ENCODE data around the gene NCAPH2.
A peak's percentile ranks its signal among the peaks of the same experiment; 100 is the strongest.

NCAPH2 gene

DNA sequence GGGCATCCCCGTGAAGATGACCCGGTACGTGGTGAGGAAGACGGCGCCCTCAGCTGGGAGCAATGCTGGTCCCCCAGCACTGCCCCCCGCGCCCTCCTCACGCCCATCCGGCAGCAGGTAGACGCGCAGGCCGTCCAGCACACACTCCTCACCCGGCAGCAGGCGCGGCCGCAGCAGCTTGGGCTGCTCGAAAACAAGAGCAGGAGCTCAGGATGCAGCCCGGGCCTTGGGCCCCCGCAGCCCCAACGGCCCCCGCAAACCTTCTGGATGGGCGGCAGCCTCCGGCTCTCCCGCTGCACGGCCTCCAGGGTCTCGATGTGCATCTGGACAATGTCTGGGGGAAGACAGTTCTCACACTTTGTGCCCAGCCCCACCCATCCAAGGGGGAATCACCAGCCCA, 46.5 kb upstream of the NCAPH2 start:
- Histone ChIP-seq H2AFZ (ENCODE audit: low read length) (no peak overlapping the region), H4K8ac (ENCODE audit: low read depth, low read length) (no peak overlapping the region), H3K27ac (replicated peaks; ENCODE audit: low read length) (no peak overlapping the region), H3K4me2 (ENCODE audit: insufficient read depth, low read length, poor library complexity, severe bottlenecking) (no peak overlapping the region), H3K79me1 (ENCODE audit: low read depth, low read length) (peaks cover 5% of the 10 kb centered on the region), H4K91ac (ENCODE audit: low read depth, low read length, poor library complexity) (no peak overlapping the region), H3K27me3 (ENCODE audit: control insufficient read depth in 3 of 3, insufficient read depth in 3 of 3, low read depth in 1 of 3, low read length in 3 of 3) (no peaks in the 10 kb centered on the region), H3K4me3 (ENCODE audit: low read length in 2 of 2) (no peak overlapping the region), H2BK12ac (ENCODE audit: low read length) (no peak overlapping the region), H3K4ac (ENCODE audit: low read length) (no peak overlapping the region), H3K9ac (ENCODE audit: low read depth, low read length, poor library complexity) (peak overlapping the region; percentile 21), H2BK5ac (ENCODE audit: low read length) (no peak overlapping the region), H3K23ac (ENCODE audit: low read depth, low read length, poor library complexity) (no peak overlapping the region), H3K4me1 (ENCODE audit: control insufficient read depth in 2 of 2, insufficient read depth in 1 of 2, low read depth in 1 of 2, low read length in 2 of 2) (no peaks in the 10 kb centered on the region), H3K36me3 (replicated peaks in 1 of 2; ENCODE audit: control insufficient read depth in 2 of 2, insufficient read depth in 2 of 2, low read length in 2 of 2) (peaks cover 78 to 98% of the 10 kb centered on the region in 2 donors), H3K14ac (ENCODE audit: low read length) (no peak overlapping the region), H3K9me3 (replicated peaks in 1 of 2; ENCODE audit: control insufficient read depth in 2 of 2, insufficient read depth in 1 of 2, low read depth in 1 of 2, low read length in 2 of 2) (no peaks in the 10 kb centered on the region), H2BK120ac (ENCODE audit: low read depth, low read length) (no peak overlapping the region), H2BK15ac (ENCODE audit: low read length) (no peak overlapping the region), H3K18ac (ENCODE audit: low read length) (no peak overlapping the region), H2AK5ac (ENCODE audit: low read depth, low read length) (no peak overlapping the region)
- DNase-seq (ENCODE audit: low spot score): no peak
- no CpG with 5 or more reads among the region's 26 CpGs for WGBS, 2 donors (ENCODE audit: extremely low coverage in 2 of 2, insufficient read length in 2 of 2, insufficient replicate concordance in 1 of 2)

GRCh38 chr22:50461979-50462540, 46.0 kb upstream of the NCAPH2 start:
- WGBS, 2 donors (ENCODE audit: extremely low coverage in 2 of 2, insufficient read length in 2 of 2, insufficient replicate concordance in 1 of 2): no CpG with 5 or more reads among the region's 30 CpGs
- no peak overlapping the region for H2BK15ac ChIP-seq (ENCODE audit: low read length)

DNA sequence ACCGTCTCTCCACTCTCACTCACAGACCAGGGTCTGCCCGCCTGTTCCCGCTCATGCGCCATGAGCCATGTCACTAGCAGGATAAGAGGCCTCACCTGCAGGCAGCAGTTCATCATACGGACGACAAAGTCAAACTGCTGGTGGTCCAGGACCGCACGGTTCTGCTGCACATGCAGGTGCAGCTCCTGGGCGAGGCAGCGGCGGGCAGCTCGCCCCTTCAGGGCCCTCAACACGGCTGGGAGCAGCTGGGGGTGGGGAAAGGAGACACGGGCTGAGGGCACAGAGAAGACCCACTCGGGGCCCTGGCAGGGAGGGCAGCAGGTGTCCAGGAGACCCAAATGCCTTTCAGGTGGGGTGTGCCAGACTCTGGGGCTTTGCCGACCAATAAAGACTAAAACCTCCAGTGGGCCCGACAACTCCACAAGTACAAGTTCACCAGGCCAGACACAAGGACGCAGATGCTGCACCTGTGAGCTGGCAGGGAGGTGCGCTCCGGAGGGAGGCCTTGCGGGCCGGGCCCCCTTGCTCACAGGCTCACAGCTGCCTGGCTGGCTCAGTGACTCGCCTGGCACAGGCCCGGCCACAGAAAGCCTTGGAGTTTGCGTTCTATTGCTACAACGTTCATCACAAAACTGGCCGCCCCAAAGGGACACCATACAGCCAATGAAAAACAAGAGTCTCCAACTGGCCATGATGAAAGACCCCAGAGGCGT, 44.7 kb upstream of the NCAPH2 start:
- no peak overlapping the region for H2BK12ac ChIP-seq (ENCODE audit: low read length)
- no peak overlapping the region for H3K14ac ChIP-seq (ENCODE audit: low read length)
- H3K36me3 ChIP-seq (replicated peaks in 1 of 2; ENCODE audit: control insufficient read depth in 2 of 2, insufficient read depth in 2 of 2, low read length in 2 of 2): peaks cover 80 to 99% of the 10 kb centered on the region in 2 donors
- H3K18ac ChIP-seq (ENCODE audit: low read length): no peak overlapping the region
- no peak overlapping the region for H2BK15ac ChIP-seq (ENCODE audit: low read length)
- H3K9me3 ChIP-seq (replicated peaks in 1 of 2; ENCODE audit: control insufficient read depth in 2 of 2, insufficient read depth in 1 of 2, low read depth in 1 of 2, low read length in 2 of 2): no peaks in the 10 kb centered on the region
- no peak overlapping the region for H3K27ac ChIP-seq (replicated peaks; ENCODE audit: low read length)
- no peak overlapping the region for H2AK5ac ChIP-seq (ENCODE audit: low read depth, low read length)
- no CpG with 5 or more reads among the region's 28 CpGs for WGBS, 2 donors (ENCODE audit: extremely low coverage in 2 of 2, insufficient read length in 2 of 2, insufficient replicate concordance in 1 of 2)
- H3K4me1 ChIP-seq (ENCODE audit: control insufficient read depth in 2 of 2, insufficient read depth in 1 of 2, low read depth in 1 of 2, low read length in 2 of 2): no peaks in the 10 kb centered on the region
- H3K4me3 ChIP-seq (ENCODE audit: low read length in 2 of 2): no peak overlapping the region
- peaks cover 15% of the 10 kb centered on the region for H3K79me1 ChIP-seq (ENCODE audit: low read depth, low read length)
- H3K23ac ChIP-seq (ENCODE audit: low read depth, low read length, poor library complexity): peak overlapping the region; percentile 55
- H3K27me3 ChIP-seq (ENCODE audit: control insufficient read depth in 3 of 3, insufficient read depth in 3 of 3, low read depth in 1 of 3, low read length in 3 of 3): no peaks in the 10 kb centered on the region
- H2BK5ac ChIP-seq (ENCODE audit: low read length): no peak overlapping the region
- peak overlapping the region; percentile 24 for H3K4me2 ChIP-seq (ENCODE audit: insufficient read depth, low read length, poor library complexity, severe bottlenecking)
- no peak for DNase-seq (ENCODE audit: low spot score)
- no peak overlapping the region for H2AFZ ChIP-seq (ENCODE audit: low read length)
- no peak overlapping the region for H3K4ac ChIP-seq (ENCODE audit: low read length)
- no peak overlapping the region for H3K9ac ChIP-seq (ENCODE audit: low read depth, low read length, poor library complexity)
- H4K8ac ChIP-seq (ENCODE audit: low read depth, low read length): no peak overlapping the region
- H2BK120ac ChIP-seq (ENCODE audit: low read depth, low read length): no peak overlapping the region
- no peak overlapping the region for H4K91ac ChIP-seq (ENCODE audit: low read depth, low read length, poor library complexity)

More at GRCh38 chr22:50461979-50462540, 46.0 kb upstream of the NCAPH2 start:
- no peak overlapping the region for H3K23ac ChIP-seq (ENCODE audit: low read depth, low read length, poor library complexity)
- H3K4me3 ChIP-seq (ENCODE audit: low read length in 2 of 2): no peak overlapping the region
- no peak overlapping the region for H4K91ac ChIP-seq (ENCODE audit: low read depth, low read length, poor library complexity)
- H3K4me2 ChIP-seq (ENCODE audit: insufficient read depth, low read length, poor library complexity, severe bottlenecking): no peak overlapping the region
- DNase-seq (ENCODE audit: low spot score): no peak
- no peaks in the 10 kb centered on the region for H3K27me3 ChIP-seq (ENCODE audit: control insufficient read depth in 3 of 3, insufficient read depth in 3 of 3, low read depth in 1 of 3, low read length in 3 of 3)
- no peak overlapping the region for H2BK120ac ChIP-seq (ENCODE audit: low read depth, low read length)
- no peak overlapping the region for H2BK5ac ChIP-seq (ENCODE audit: low read length)
- H3K79me1 ChIP-seq (ENCODE audit: low read depth, low read length): peaks cover 5% of the 10 kb centered on the region
- H3K9ac ChIP-seq (ENCODE audit: low read depth, low read length, poor library complexity): no peak overlapping the region
- no peaks in the 10 kb centered on the region for H3K9me3 ChIP-seq (replicated peaks in 1 of 2; ENCODE audit: control insufficient read depth in 2 of 2, insufficient read depth in 1 of 2, low read depth in 1 of 2, low read length in 2 of 2)
- H2BK12ac ChIP-seq (ENCODE audit: low read length): no peak overlapping the region
- H2AFZ ChIP-seq (ENCODE audit: low read length): no peak overlapping the region
- H3K27ac ChIP-seq (replicated peaks; ENCODE audit: low read length): no peak overlapping the region
- no peak overlapping the region for H4K8ac ChIP-seq (ENCODE audit: low read depth, low read length)
- H2AK5ac ChIP-seq (ENCODE audit: low read depth, low read length): no peak overlapping the region
- H3K4ac ChIP-seq (ENCODE audit: low read length): no peak overlapping the region
- H3K14ac ChIP-seq (ENCODE audit: low read length): no peak overlapping the region
- no peak overlapping the region for H3K18ac ChIP-seq (ENCODE audit: low read length)
- no peaks in the 10 kb centered on the region for H3K4me1 ChIP-seq (ENCODE audit: control insufficient read depth in 2 of 2, insufficient read depth in 1 of 2, low read depth in 1 of 2, low read length in 2 of 2)
- peaks cover 81 to 98% of the 10 kb centered on the region in 2 donors for H3K36me3 ChIP-seq (replicated peaks in 1 of 2; ENCODE audit: control insufficient read depth in 2 of 2, insufficient read depth in 2 of 2, low read length in 2 of 2)

DNA sequence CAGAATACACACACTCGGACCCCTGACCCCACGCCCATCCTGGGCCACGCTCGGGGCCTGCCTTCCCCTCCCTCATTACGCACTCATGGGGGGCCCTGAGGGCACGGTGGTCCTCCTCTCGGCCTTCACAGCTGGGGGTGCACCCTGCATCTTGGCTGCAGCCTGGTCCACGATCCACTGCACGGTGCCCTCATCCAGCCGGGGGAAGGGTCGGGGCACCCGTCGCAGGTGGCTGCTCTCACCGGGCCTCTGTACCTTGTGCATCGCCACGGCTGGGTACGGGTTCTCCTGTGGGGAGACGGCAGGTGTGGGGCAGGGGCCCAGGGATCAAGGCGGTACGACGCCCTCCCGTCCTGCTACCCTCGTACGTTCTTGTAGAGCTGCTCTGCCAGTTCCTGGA, 43.6 kb upstream of the NCAPH2 start:
- Histone ChIP-seq H3K14ac (ENCODE audit: low read length) (no peak overlapping the region), H3K23ac (ENCODE audit: low read depth, low read length, poor library complexity) (no peak overlapping the region), H2BK5ac (ENCODE audit: low read length) (no peak overlapping the region), H2BK12ac (ENCODE audit: low read length) (no peak overlapping the region), H3K9ac (ENCODE audit: low read depth, low read length, poor library complexity) (peak overlapping the region; percentile 44), H2AFZ (ENCODE audit: low read length) (no peak overlapping the region), H3K4me2 (ENCODE audit: insufficient read depth, low read length, poor library complexity, severe bottlenecking) (no peak overlapping the region), H3K9me3 (replicated peaks in 1 of 2; ENCODE audit: control insufficient read depth in 2 of 2, insufficient read depth in 1 of 2, low read depth in 1 of 2, low read length in 2 of 2) (no peaks in the 10 kb centered on the region), H3K4me1 (ENCODE audit: control insufficient read depth in 2 of 2, insufficient read depth in 1 of 2, low read depth in 1 of 2, low read length in 2 of 2) (no peaks in the 10 kb centered on the region), H3K27ac (replicated peaks; ENCODE audit: low read length) (no peak overlapping the region), H4K8ac (ENCODE audit: low read depth, low read length) (no peak overlapping the region), H3K36me3 (replicated peaks in 1 of 2; ENCODE audit: control insufficient read depth in 2 of 2, insufficient read depth in 2 of 2, low read length in 2 of 2) (peaks cover 70 to 88% of the 10 kb centered on the region in 2 donors), H3K27me3 (ENCODE audit: control insufficient read depth in 3 of 3, insufficient read depth in 3 of 3, low read depth in 1 of 3, low read length in 3 of 3) (no peaks in the 10 kb centered on the region), H2BK120ac (ENCODE audit: low read depth, low read length) (no peak overlapping the region), H2BK15ac (ENCODE audit: low read length) (no peak overlapping the region), H3K4me3 (ENCODE audit: low read length in 2 of 2) (no peak overlapping the region), H2AK5ac (ENCODE audit: low read depth, low read length) (no peak overlapping the region), H3K79me1 (ENCODE audit: low read depth, low read length) (peaks cover 22% of the 10 kb centered on the region), H3K4ac (ENCODE audit: low read length) (no peak overlapping the region), H3K18ac (ENCODE audit: low read length) (no peak overlapping the region), H4K91ac (ENCODE audit: low read depth, low read length, poor library complexity) (peak overlapping the region; percentile 79)
- no peak for DNase-seq (ENCODE audit: low spot score)
- no CpG with 5 or more reads among the region's 24 CpGs for WGBS, 2 donors (ENCODE audit: extremely low coverage in 2 of 2, insufficient read length in 2 of 2, insufficient replicate concordance in 1 of 2)

Data from neuronal stem cell (in vitro differentiated cells).